Neural cell (in vitro differentiated cells): ENCODE measurements around the gene OXSR1. TPM values are rescaled to one million over a fixed set of nuclear protein-coding genes. Genes with fewer than 3 reads are reported as not detected.

Experiments used
- H2AFZ ChIP-seq: fragments of 200-600, 300-800 bp; sonication (generic), shearing (Covaris generic); 2 replicates; pipeline ENCODE4 v1.6.0; 2014; ENCODE audit warnings: low read depth, mild to moderate bottlenecking, antibody characterized with exemption, low read length, moderate library complexity
- H3F3A ChIP-seq: fragments of 200-600 bp; shearing (Covaris generic); 2 replicates; pipeline ENCODE4 v1.6.1; 2016; ENCODE audit warnings: mild to moderate bottlenecking, moderate library complexity, mixed read lengths, antibody characterized with exemption, low read length; ENCODE audit not compliant: insufficient read depth, poor library complexity, severe bottlenecking
- H3K27ac ChIP-seq: fragments of 200-600, 300-800 bp; sonication (generic), shearing (Covaris generic); 2 replicates; pipeline ENCODE4 v1.5.1; 2014; ENCODE audit warnings: mild to moderate bottlenecking, low read length, moderate library complexity
- H3K27me3 ChIP-seq: fragments of 300-800, 200-600 bp; sonication (generic), shearing (Covaris generic); 2 replicates; pipeline ENCODE4 v1.6.0; 2014; ENCODE audit warnings: mild to moderate bottlenecking, low read depth, low read length, moderate library complexity; ENCODE audit not compliant: insufficient read depth
- H3K36me3 ChIP-seq: fragments of 300-800, 200-600 bp; sonication (generic), shearing (Covaris generic); 2 replicates; pipeline ENCODE4 v1.5.1; 2014; ENCODE audit warnings: mild to moderate bottlenecking, antibody characterized with exemption, low read length, moderate library complexity; ENCODE audit not compliant: insufficient read depth
- H3K4me2 ChIP-seq: fragments of 300-800, 200-600 bp; sonication (generic), shearing (Covaris generic); 2 replicates; pipeline ENCODE4 v1.6.0; 2014; ENCODE audit warnings: mild to moderate bottlenecking, low read length
- H3K4me3 ChIP-seq: fragments of 300-800, 200-600 bp; sonication (generic), shearing (Covaris generic); 2 replicates; pipeline ENCODE4 v1.5.1; 2014; ENCODE audit warnings: mild to moderate bottlenecking, low read length, moderate library complexity
- H3K79me2 ChIP-seq: fragments of 200-600 bp; shearing (Covaris generic); replicated peaks from 2 replicates; pipeline ENCODE4 v1.6.0; 2014; ENCODE audit warnings: mild to moderate bottlenecking, low read length, moderate library complexity; ENCODE audit not compliant: insufficient read depth
- H3K9ac ChIP-seq: fragments of 300-800, 200-600 bp; sonication (generic), shearing (Covaris generic); 2 replicates; pipeline ENCODE4 v1.6.1; 2016; ENCODE audit warnings: mild to moderate bottlenecking, low read length, mixed read lengths
- H3K9me2 ChIP-seq: fragments of 200-600 bp; shearing (Covaris generic); 2 replicates; pipeline ENCODE4 v1.6.1; 2016; ENCODE audit warnings: mild to moderate bottlenecking, low read length, mixed read lengths; ENCODE audit not compliant: insufficient read depth
- H3K9me3 ChIP-seq: fragments of 200-600, 300-800 bp; sonication (generic), shearing (Covaris generic); 2 replicates; pipeline ENCODE4 v1.6.1; 2016; ENCODE audit warnings: mild to moderate bottlenecking, mixed run types, low read length, moderate library complexity, mixed read lengths
- H4K20me1 ChIP-seq: fragments of 200-600 bp; shearing (Covaris generic); 2 replicates; pipeline ENCODE4 v1.6.1; 2016; ENCODE audit warnings: mild to moderate bottlenecking, mixed run types; ENCODE audit not compliant: insufficient read depth
- CTCF ChIP-seq: fragments of 450-650 bp; IDR thresholded peaks from 2 replicates; pipeline ENCODE4 v1.5.1; 2014; ENCODE audit warnings: antibody characterized with exemption, mild to moderate bottlenecking, moderate library complexity; ENCODE audit not compliant: poor library complexity, severe bottlenecking
- EP300 ChIP-seq: fragments of 450-650 bp; conservative IDR thresholded peaks from 2 replicates; pipeline ENCODE4 v1.6.1; 2014; ENCODE audit warnings: antibody characterized with exemption, mild to moderate bottlenecking, moderate library complexity; ENCODE audit not compliant: poor library complexity, severe bottlenecking
- EZH2 ChIP-seq: fragments of 200-600, 300-800 bp; shearing (Covaris generic), sonication (generic); IDR thresholded peaks from 2 replicates; pipeline ENCODE4 v1.6.1; 2014; ENCODE audit warnings: antibody characterized with exemption, low read length, borderline replicate concordance, mild to moderate bottlenecking; ENCODE audit not compliant: insufficient read depth, poor library complexity, severe bottlenecking
- MXI1 ChIP-seq: fragments of 450-650 bp; conservative IDR thresholded peaks from 2 replicates; pipeline ENCODE4 v1.6.1; 2014; ENCODE audit warnings: antibody characterized with exemption, mild to moderate bottlenecking; ENCODE audit not compliant: poor library complexity, severe bottlenecking
- POLR2AphosphoS5 ChIP-seq: IDR thresholded peaks from 2 replicates; pipeline ENCODE4 v1.6.1; 2012
- RAD21 ChIP-seq: fragments of 450-650 bp; conservative IDR thresholded peaks from 2 replicates; pipeline ENCODE4 v1.6.1; 2014; ENCODE audit warnings: antibody characterized with exemption, mild to moderate bottlenecking, moderate library complexity
- SMC3 ChIP-seq: fragments of 450-650 bp; conservative IDR thresholded peaks from 2 replicates; pipeline ENCODE4 v1.6.1; 2014; ENCODE audit warnings: antibody characterized with exemption, mild to moderate bottlenecking, moderate library complexity; ENCODE audit not compliant: poor library complexity
- TAF1 ChIP-seq: IDR thresholded peaks from 2 replicates; pipeline ENCODE4 v1.6.1; 2012; ENCODE audit warnings: low read depth
- polyA plus RNA-seq: library from polyadenylated mRNA; depleted of rRNA; stranded (reverse); fragments of >200 nt; gene quantifications from 2 replicates; pipeline ENCODE4 v1.2.3, GENCODE V29; 2014
- TF ChIP-seq, protein P1 (sequence below): IDR thresholded peaks from 2 replicates; pipeline ENCODE4 v1.6.1; 2012; ENCODE audit warnings: borderline replicate concordance

Gene OXSR1
- polyA plus RNA-seq, 1 donor from 2014 or later = 50.8 TPM

GRCh38 chr3:38222032-38222634, 56.8 kb downstream of the OXSR1 start:
- Histone ChIP-seq H3K27me3 (no peaks in the 10 kb centered on the region), H3K9me3 (no peaks in the 10 kb centered on the region), H2AFZ (no peak overlapping the region), H3K4me3 (no peak overlapping the region), H3K9me2 (no peaks in the 10 kb centered on the region), H3K79me2 (no peaks in the 10 kb centered on the region), H3K27ac (no peak overlapping the region), H3K36me3 (no peaks in the 10 kb centered on the region), H3K4me2 (no peak overlapping the region), H3F3A (no peaks in the 10 kb centered on the region), H3K9ac (no peak overlapping the region), H4K20me1 (no peaks in the 10 kb centered on the region)
- TF ChIP-seq CTCF (no peak), TAF1 (no peak), MXI1 (no peak), SMC3 (no peak), EZH2 (no peak), POLR2AphosphoS5 (no peak), RAD21 (no peak), EP300 (no peak)
- TF ChIP-seq, protein P1, sequence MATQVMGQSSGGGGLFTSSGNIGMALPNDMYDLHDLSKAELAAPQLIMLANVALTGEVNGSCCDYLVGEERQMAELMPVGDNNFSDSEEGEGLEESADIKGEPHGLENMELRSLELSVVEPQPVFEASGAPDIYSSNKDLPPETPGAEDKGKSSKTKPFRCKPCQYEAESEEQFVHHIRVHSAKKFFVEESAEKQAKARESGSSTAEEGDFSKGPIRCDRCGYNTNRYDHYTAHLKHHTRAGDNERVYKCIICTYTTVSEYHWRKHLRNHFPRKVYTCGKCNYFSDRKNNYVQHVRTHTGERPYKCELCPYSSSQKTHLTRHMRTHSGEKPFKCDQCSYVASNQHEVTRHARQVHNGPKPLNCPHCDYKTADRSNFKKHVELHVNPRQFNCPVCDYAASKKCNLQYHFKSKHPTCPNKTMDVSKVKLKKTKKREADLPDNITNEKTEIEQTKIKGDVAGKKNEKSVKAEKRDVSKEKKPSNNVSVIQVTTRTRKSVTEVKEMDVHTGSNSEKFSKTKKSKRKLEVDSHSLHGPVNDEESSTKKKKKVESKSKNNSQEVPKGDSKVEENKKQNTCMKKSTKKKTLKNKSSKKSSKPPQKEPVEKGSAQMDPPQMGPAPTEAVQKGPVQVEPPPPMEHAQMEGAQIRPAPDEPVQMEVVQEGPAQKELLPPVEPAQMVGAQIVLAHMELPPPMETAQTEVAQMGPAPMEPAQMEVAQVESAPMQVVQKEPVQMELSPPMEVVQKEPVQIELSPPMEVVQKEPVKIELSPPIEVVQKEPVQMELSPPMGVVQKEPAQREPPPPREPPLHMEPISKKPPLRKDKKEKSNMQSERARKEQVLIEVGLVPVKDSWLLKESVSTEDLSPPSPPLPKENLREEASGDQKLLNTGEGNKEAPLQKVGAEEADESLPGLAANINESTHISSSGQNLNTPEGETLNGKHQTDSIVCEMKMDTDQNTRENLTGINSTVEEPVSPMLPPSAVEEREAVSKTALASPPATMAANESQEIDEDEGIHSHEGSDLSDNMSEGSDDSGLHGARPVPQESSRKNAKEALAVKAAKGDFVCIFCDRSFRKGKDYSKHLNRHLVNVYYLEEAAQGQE = no peak

DNA sequence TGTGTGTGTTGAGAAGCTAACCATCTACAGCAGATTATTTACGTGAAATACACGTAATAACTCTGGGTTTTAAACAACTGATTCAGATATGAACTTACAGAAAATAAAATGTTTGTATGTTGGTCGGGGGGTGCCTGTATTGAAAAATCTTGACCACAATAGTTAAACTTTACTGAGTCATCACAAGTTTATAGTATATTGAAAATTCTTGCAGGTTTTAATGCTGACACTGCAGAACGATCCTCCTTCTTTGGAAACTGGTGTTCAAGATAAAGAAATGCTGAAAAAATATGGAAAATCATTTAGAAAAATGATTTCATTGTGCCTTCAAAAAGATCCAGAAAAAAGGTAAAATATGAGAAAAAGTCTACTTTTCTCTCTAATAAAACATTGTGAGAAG, 59.0 kb downstream of the OXSR1 start:
- H4K20me1 ChIP-seq = no peaks in the 10 kb centered on the region
- no peak overlapping the region for H3K4me3 ChIP-seq
- no peaks in the 10 kb centered on the region for H3F3A ChIP-seq
- no peaks in the 10 kb centered on the region for H3K9me3 ChIP-seq
- no peak overlapping the region for H3K9ac ChIP-seq
- no peak overlapping the region for H3K27ac ChIP-seq
- no peaks in the 10 kb centered on the region for H3K36me3 ChIP-seq
- H2AFZ ChIP-seq = no peak overlapping the region
- H3K4me2 ChIP-seq = no peak overlapping the region
- H3K9me2 ChIP-seq = no peaks in the 10 kb centered on the region
- TF ChIP-seq EP300 (no peak), POLR2AphosphoS5 (no peak), TAF1 (no peak)
- TF ChIP-seq, protein P1 = no peak
- no peaks in the 10 kb centered on the region for H3K79me2 ChIP-seq
- H3K27me3 ChIP-seq = no peaks in the 10 kb centered on the region
